Osteoblast (primary cell): ENCODE data around the gene CPS1. TPM values are rescaled to one million over a fixed set of nuclear protein-coding genes. Genes with fewer than 3 reads are reported as not detected.

ENCODE experiments used
- DNase-seq: peaks from one replicate; pipeline ENCODE4 v3.0.0; 2011; ENCODE audit warnings: low spot score, mixed read lengths; ENCODE audit not compliant: insufficient read length; ENCODE audit errors: missing footprints
- H2AFZ ChIP-seq: 2 replicates; pipeline ENCODE4 v1.6.0; 2011; ENCODE audit warnings: mild to moderate bottlenecking, low read length
- H3K27ac ChIP-seq: 2 replicates; pipeline ENCODE4 v1.5.1; 2011; ENCODE audit warnings: mild to moderate bottlenecking, low read depth, low read length, moderate library complexity
- H3K27me3 ChIP-seq: 2 replicates; pipeline ENCODE4 v1.6.0; 2012; ENCODE audit warnings: mild to moderate bottlenecking, control low read depth, inconsistent platforms, low read length, moderate library complexity; ENCODE audit not compliant: insufficient read depth
- H3K36me3 ChIP-seq: 2 replicates; pipeline ENCODE4 v1.5.1; 2011; ENCODE audit warnings: mild to moderate bottlenecking, low read length, control low read depth, moderate library complexity; ENCODE audit not compliant: insufficient read depth
- H3K4me1 ChIP-seq: 2 replicates; pipeline ENCODE4 v1.5.1; 2011; ENCODE audit warnings: mild to moderate bottlenecking, low read length, control low read depth, moderate library complexity; ENCODE audit not compliant: insufficient read depth
- H3K4me2 ChIP-seq: 2 replicates; pipeline ENCODE4 v1.6.0; 2011; ENCODE audit warnings: mild to moderate bottlenecking, low read length; ENCODE audit not compliant: insufficient read depth
- H3K4me3 ChIP-seq: fragments of 200-600 bp; sonication (generic); 3 replicates; pipeline ENCODE4 v1.5.1; 2012; ENCODE audit warnings: mild to moderate bottlenecking, low read length, inconsistent platforms; ENCODE audit not compliant: insufficient read depth
- H3K79me2 ChIP-seq: 2 replicates; pipeline ENCODE4 v1.6.0; 2012; ENCODE audit warnings: mild to moderate bottlenecking, low read length, control low read depth, inconsistent platforms; ENCODE audit not compliant: insufficient read depth
- H3K9me3 ChIP-seq: 2 replicates; pipeline ENCODE4 v1.5.1; 2011; ENCODE audit warnings: low read depth, low read length, control low read depth
- H4K20me1 ChIP-seq: 2 replicates; pipeline ENCODE4 v1.6.0; 2012; ENCODE audit warnings: mild to moderate bottlenecking, low read length, control low read depth; ENCODE audit not compliant: insufficient read depth
- total RNA-seq: library from RNA; depleted of rRNA; stranded (reverse); fragments of >200 nt; gene quantifications from 2 replicates; pipeline ENCODE4 v1.2.3, GENCODE V29; 2012
- TF ChIP-seq, protein P1 (sequence below): IDR thresholded peaks from 2 replicates; pipeline ENCODE4 v1.5.1; 2011; ENCODE audit warnings: mild to moderate bottlenecking, low read depth, low read length, moderate library complexity; ENCODE audit errors: extremely low read depth

CPS1 gene
- total RNA-seq, 1 donor: 21.7 TPM

DNA sequence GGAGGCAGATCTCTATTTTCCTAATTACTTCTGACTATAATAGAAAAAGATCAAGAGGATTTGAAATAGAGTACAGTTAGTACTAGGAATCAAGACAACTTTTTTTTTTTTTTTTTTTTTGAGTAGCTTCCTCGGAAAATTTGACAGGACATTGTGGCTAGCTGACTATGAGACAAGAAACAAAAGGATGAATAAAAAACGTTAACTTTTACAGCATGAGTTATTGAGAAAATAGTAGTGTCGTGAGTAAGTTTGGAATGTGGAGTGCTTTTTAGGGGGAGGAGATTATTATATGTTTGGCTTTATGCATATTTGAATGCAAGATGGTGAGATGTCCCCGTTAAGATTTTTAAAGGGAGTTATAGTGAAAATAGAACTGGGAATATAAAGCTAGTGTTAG, 27.7 kb upstream of the CPS1 start:
- TF ChIP-seq, protein P1, sequence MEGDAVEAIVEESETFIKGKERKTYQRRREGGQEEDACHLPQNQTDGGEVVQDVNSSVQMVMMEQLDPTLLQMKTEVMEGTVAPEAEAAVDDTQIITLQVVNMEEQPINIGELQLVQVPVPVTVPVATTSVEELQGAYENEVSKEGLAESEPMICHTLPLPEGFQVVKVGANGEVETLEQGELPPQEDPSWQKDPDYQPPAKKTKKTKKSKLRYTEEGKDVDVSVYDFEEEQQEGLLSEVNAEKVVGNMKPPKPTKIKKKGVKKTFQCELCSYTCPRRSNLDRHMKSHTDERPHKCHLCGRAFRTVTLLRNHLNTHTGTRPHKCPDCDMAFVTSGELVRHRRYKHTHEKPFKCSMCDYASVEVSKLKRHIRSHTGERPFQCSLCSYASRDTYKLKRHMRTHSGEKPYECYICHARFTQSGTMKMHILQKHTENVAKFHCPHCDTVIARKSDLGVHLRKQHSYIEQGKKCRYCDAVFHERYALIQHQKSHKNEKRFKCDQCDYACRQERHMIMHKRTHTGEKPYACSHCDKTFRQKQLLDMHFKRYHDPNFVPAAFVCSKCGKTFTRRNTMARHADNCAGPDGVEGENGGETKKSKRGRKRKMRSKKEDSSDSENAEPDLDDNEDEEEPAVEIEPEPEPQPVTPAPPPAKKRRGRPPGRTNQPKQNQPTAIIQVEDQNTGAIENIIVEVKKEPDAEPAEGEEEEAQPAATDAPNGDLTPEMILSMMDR: no peak
- no peaks in the 10 kb centered on the region for H4K20me1 ChIP-seq
- H2AFZ ChIP-seq: no peak overlapping the region
- peak overlapping the region; percentile 33 for H3K4me2 ChIP-seq
- H3K36me3 ChIP-seq: no peaks in the 10 kb centered on the region
- H3K9me3 ChIP-seq: no peaks in the 10 kb centered on the region
- H3K79me2 ChIP-seq: no peaks in the 10 kb centered on the region
- no peak overlapping the region for H3K27ac ChIP-seq
- H3K4me3 ChIP-seq: peak overlapping the region; percentile 1
- no peaks in the 10 kb centered on the region for H3K27me3 ChIP-seq
- peak; percentile 5 for DNase-seq
- peaks cover 3% of the 10 kb centered on the region for H3K4me1 ChIP-seq

DNA sequence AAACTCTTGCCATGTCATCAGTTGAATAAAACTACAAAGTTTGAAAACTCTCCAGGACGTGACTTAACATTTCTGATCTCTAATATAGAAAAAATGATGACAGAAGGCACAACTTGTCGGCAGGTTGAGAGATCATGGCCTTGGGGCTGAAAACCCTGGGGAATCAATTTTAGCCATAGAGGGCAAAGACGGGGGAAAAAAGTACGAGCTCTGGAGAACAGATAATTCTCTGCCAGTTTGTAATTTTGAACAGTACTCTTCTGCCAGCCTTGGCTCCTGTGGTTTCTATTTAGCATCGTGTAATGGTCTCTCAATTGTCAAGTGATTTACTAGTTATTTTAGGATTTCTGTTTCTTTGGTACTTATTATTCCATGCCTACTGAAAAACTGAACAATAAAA, 25.3 kb upstream of the CPS1 start:
- no peak overlapping the region for H3K27ac ChIP-seq
- TF ChIP-seq, protein P1: no peak
- H3K4me1 ChIP-seq: peaks cover 3% of the 10 kb centered on the region
- no peak overlapping the region for H3K4me3 ChIP-seq
- H3K27me3 ChIP-seq: no peaks in the 10 kb centered on the region
- H3K79me2 ChIP-seq: no peaks in the 10 kb centered on the region
- no peaks in the 10 kb centered on the region for H4K20me1 ChIP-seq
- H3K9me3 ChIP-seq: no peaks in the 10 kb centered on the region
- no peak overlapping the region for H3K4me2 ChIP-seq
- H2AFZ ChIP-seq: no peak overlapping the region
- no peaks in the 10 kb centered on the region for H3K36me3 ChIP-seq
- no peak for DNase-seq

DNA sequence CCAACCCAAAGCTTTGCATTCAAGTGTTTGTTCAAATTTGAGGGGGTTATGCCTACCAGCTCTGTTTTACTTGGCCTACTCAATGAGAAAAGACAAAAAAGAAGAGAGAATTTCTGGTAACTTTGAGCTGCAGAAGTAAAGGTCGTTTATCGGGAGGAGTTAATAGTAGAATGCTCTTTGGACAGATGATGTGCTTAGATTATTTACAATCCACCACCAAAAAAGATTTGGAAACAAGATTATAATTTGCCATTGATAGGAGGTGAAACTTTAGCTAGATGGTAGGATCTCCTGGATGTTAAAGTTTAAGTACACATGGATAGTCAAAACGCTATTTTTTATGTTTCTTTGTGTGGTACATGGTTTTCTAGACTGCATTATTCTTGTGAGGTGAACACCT, 24.9 kb upstream of the CPS1 start:
- Histone ChIP-seq H2AFZ (no peak overlapping the region), H3K27ac (no peak overlapping the region), H3K27me3 (no peaks in the 10 kb centered on the region), H3K4me3 (no peak overlapping the region), H4K20me1 (no peaks in the 10 kb centered on the region), H3K79me2 (no peaks in the 10 kb centered on the region), H3K9me3 (no peaks in the 10 kb centered on the region), H3K4me2 (no peak overlapping the region), H3K36me3 (no peaks in the 10 kb centered on the region), H3K4me1 (peaks cover 3% of the 10 kb centered on the region)
- TF ChIP-seq, protein P1: no peak
- no peak for DNase-seq

DNA sequence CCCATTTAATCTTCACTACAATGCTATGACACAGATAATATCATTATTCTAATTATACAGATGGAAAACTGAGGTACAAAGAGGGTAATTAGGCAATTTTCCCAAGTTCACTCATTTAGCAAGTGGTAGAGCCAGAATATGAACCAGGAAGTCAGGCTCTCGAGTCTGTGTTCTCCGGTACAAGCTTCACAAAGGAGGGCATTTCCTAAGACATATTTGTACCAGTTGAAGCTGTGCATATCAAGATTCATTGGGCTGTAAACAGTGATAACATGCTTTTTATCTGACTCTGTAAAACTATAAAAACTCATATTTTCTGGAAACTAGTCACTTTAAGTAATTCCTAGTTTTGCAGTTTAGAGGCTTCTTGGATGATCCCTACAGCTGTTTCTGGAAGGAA, 23.0 kb upstream of the CPS1 start:
- H3K4me3 ChIP-seq: no peak overlapping the region
- H3K4me1 ChIP-seq: peaks cover 2% of the 10 kb centered on the region
- no peak overlapping the region for H2AFZ ChIP-seq
- DNase-seq: no peak
- H4K20me1 ChIP-seq: no peaks in the 10 kb centered on the region
- no peak overlapping the region for H3K27ac ChIP-seq
- H3K36me3 ChIP-seq: no peaks in the 10 kb centered on the region
- no peaks in the 10 kb centered on the region for H3K27me3 ChIP-seq
- H3K9me3 ChIP-seq: no peaks in the 10 kb centered on the region
- no peak overlapping the region for H3K4me2 ChIP-seq
- no peaks in the 10 kb centered on the region for H3K79me2 ChIP-seq
- TF ChIP-seq, protein P1: no peak
